Hair follicle dermal papilla cell (primary cell): ENCODE measurements around the gene PDE6G. TPM values are rescaled to one million over a fixed set of nuclear protein-coding genes. Genes with fewer than 3 reads are reported as not detected.

Source experiments
- small RNA-seq: library from RNA; depleted of rRNA; stranded (forward); fragments of <200 nt; gene quantifications from one replicate; pipeline ENCODE3, GENCODE V24; 2012
- total RNA-seq: library from RNA; depleted of rRNA; stranded (reverse); fragments of >200 nt; gene quantifications from 2 replicates; pipeline ENCODE4 v1.2.3, GENCODE V29; 2012

Gene PDE6G
- not detected in 2 replicates for total RNA-seq

DNA sequence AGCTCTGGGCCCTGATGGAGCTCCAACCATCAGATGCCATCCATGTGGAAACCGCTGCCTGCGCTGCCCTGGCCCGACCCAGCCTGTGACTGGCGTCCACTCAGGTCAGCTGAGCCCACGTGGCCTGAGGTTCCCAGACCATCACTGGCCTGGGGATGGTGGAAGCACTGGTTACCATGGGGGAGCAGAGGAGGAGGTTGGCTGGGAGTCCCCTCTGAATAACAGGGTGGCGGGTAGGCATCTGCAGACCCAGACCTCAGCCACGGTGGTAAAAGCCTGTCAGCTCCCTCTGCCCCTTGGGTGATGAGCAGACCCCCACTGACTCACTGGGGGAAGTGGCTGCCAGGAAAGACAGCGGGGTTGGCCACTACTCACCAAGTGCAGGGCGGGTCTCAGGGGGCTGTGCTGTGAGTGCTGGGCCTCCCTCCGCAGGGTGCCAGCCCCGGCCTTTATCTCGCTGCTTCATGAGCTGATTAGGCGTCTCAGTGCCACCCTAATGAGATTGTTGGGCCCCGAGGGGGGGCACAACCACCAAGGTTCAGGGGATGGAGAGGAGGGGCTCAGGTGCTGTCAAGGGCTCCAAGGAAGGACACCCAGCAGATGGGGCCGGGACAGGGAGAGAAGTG lies at the start of gene PDE6G:
TSS of gene PDE6G (minus strand) at position 425 of the 626 bp plus-strand sequence. CDS start 3,237 bp downstream, outside the sequence.

DNA sequence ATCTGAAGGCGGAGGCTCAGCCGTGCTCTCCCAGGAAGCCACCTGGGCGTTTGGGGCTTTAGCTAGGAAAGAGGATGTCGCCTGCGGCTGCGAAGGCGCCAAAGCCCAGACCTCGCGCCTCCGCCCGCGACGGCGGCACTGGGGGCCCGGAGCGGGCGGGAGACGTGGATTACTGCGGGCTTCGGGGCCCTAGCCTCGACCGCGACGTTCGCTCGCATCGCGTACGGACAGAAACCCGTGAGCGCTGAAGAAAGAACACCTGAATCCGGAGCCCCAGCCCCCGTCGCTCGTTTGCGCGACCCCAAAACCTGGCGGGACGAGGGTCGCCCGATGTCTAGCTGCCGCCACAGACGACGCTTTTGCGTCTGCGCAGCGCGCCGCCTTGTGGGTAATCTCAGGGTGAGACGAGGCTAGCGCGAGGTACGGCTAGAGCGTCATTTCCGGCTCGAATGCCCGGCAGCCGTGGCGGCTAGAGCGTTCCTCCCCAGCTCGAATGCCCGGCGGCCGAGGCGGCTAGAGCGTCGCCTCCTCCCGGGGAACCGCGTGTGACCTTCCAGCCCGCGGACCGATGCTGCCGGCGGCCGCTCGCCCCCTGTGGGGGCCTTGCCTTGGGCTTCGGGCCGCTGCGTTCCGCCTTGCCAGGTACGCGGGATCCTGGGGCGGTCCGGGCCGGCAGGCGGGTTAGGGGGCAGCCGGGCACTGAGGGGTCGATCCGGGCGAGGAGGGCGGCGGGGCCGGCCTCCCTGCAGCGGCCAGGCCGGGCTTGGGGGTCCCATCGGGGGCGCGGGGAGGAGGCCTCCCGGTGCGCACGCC lies 46.8 kb upstream of the PDE6G start, which contains the start of gene MRPL12:
TSS of gene MRPL12 (plus strand) at position 434 of the 813 bp plus-strand sequence. CDS start at position 569, 135 bp downstream.

DNA sequence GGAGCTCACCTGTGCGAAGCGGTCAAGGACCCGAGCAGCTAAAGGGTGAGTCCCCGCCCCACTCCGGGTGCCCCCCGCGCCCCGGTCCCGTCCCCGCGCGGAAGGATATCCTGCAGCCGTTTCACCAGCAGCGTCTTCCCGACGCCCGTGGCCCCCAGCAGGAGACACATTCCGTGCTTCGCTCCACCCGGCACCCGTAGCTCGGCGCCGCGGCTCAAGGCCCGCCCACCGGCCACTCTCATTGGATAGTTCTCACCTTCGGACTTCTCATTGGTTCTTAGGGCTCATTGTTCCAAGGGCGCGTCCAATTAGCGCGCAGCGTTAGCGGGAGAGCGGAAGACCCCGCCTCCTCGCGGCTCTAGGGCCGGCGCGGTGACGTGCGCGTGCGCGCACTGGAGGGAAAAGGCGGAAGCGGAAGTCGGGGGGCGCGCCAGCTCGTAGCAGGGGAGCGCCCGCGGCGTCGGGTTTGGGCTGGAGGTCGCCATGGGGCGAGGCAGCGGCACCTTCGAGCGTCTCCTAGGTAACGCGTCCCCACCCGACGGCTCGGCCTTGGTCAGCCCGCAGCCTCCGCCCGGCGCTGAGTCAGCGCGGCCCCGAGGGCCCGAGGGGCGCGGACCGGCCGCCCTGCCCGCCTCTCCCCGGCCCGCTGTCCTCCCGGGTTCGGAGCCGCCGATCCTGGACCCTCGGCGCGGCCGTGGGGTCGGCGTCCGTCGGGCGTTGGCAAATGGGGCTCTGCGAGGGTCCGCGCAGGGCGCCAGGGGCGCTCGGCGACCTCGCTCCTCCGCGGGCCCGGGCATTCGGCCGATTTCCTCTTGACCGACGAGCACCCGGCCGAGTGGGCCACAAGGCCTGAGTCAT lies 27.5 kb upstream of the PDE6G start, which contains the start of the genes ARL16 and HGS:
TSS of gene ARL16 (minus strand) at position 214 of the 858 bp plus-strand sequence. CDS start at position 170, 44 bp downstream.
TSS of gene HGS (plus strand) at position 428 of the 858 bp plus-strand sequence. CDS start at position 484, 56 bp downstream.

DNA sequence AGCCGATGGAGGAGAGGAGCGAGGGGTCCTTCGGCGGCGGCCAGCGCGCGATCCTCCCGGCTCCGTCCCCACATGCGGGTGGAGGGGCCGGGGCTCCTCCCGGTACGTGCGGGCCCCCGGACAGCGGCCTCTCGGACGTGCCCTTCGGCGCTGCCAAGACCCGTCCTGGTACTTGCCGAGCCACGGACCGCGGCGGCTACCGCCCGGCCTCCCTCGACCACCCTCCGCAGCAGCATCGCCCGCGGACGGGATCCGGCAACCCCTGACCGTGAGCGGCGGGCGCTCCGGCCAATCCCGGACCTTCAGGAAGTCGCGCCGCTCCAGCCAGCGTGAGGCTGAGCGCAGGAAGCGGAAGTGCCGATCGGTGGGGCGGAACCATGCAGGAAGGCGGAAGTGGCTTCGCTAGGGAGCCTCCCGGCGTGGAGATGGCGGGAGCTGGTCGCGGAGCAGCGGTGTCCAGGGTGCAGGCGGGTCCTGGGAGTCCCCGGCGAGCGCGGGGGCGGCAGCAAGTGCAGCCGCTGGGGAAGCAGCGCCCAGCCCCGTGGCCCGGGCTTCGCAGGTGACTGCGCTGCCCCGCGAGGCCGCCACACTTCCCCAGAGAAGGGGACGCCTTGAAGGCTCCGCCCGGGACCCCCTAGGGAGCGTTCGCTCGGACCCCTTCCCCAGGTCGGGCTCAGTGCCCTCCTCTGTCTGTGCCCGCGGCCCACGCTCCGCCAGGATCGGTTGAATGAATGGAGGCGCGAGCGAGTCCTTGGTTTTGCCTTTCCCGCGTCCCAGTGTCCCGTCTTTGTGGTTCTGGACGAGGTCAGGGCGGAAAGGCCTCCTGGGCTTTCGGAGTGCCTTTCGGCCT lies 10.2 kb upstream of the PDE6G start, which contains the start of the genes CCDC137 and OXLD1:
TSS of gene CCDC137 (plus strand) at position 396 of the 850 bp plus-strand sequence. CDS start at position 426, 30 bp downstream.
TSS of gene OXLD1 (minus strand) at position 264 of the 850 bp plus-strand sequence. CDS start at position 236, 28 bp downstream.

DNA sequence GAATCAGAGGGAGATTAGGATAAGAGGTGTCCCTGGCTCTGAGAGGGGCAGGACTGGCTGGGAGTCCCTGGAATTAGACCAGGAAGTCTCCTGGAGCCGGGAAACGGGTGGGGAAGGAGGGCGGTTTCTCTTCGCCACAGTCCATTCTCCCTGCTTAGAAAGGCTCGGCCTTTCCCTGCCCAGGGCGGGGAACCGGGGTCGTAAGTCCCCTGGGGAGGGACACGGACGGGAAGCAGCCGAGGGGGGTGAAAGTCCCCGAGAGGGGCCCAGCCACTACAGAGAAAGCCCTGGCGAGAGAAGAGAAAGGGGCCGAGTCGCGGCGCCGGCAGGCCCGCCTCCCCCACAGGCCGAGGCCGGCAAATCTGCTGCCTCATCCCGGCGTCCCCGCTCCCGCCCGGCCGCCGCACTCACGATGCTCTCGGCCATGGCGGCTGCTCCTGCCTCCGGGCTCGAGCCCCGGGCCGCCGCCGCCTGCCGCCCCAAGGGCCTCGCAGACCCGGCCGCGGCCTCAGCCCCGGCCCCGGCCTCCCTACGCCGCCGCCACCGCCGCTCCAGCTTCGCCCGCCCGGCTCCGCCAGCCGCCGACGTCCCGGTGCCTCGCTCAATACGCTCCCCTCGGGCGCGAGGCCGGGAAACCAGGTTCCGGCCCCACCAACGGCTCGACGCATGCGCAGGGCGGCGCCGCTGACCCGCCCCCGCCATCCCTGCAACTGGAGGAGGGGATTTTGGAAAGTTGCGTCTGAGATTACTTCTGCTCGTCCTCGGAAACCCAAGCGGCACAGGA lies 19.6 kb downstream of the PDE6G start, which contains the start of the genes NPLOC4 and TSPAN10:
TSS of gene NPLOC4 (minus strand) at position 608 of the 784 bp plus-strand sequence. CDS start at position 426, 182 bp downstream.
TSS of gene TSPAN10 (plus strand) at position 692 of the 784 bp plus-strand sequence. CDS start 5,217 bp downstream, outside the sequence.

Small RNA genes lying within 50 kb of the gene (small RNA-seq; reads per million reads assigned to genes)
- 2.1 reads per million, percentile 48 among the genes with 10 or more reads in this experiment for gene MIR6786

Other genes starting within 250 kb of the PDE6G start
- gene ACTG1, start 143.7 kb downstream of the PDE6G start, total RNA-seq = 20,946 and 30,159 TPM in 2 replicates
- 8.9 and 10.0 TPM in 2 replicates for gene FSCN2, start 128.2 kb downstream of the PDE6G start, total RNA-seq
- gene FAAP100, start 104.2 kb downstream of the PDE6G start, total RNA-seq = 37.2 and 45.6 TPM in 2 replicates
- 80.4 and 97.5 TPM in 2 replicates for gene NPLOC4, start 19.4 kb downstream of the PDE6G start, total RNA-seq
- 1.9 TPM in 2 replicates for gene TSPAN10, start 19.3 kb downstream of the PDE6G start, total RNA-seq
- gene OXLD1, start 10.1 kb upstream of the PDE6G start, total RNA-seq = 19.8 and 25.6 TPM in 2 replicates
- gene CCDC137, start 10.2 kb upstream of the PDE6G start, total RNA-seq = 4.9 and 6.8 TPM in 2 replicates
- gene ARL16, start 27.3 kb upstream of the PDE6G start, total RNA-seq = 28.9 and 35.6 TPM in 2 replicates
- gene HGS, start 27.5 kb upstream of the PDE6G start, total RNA-seq = 107 and 114 TPM in 2 replicates
- 10.1 and 12.3 TPM in 2 replicates for gene MRPL12, start 46.8 kb upstream of the PDE6G start, total RNA-seq
- gene SLC25A10, start 55.7 kb upstream of the PDE6G start, total RNA-seq = 5.6 and 9.4 TPM in 2 replicates
- not detected in 2 replicates for gene GCGR, start 147.6 kb upstream of the PDE6G start, total RNA-seq
- 88.6 and 90.3 TPM in 2 replicates for gene MCRIP1, start 176.7 kb upstream of the PDE6G start, total RNA-seq
- gene PPP1R27, start 178.5 kb upstream of the PDE6G start, total RNA-seq = not detected in 2 replicates
- gene P4HB, start 204.0 kb upstream of the PDE6G start, total RNA-seq = 1,150 and 1,536 TPM in 2 replicates
- 181 and 187 TPM in 2 replicates for gene ARHGDIA, start 214.8 kb upstream of the PDE6G start, total RNA-seq
- 54.5 and 57.2 TPM in 2 replicates for gene ALYREF, start 235.0 kb upstream of the PDE6G start, total RNA-seq
- 67.8 and 93.4 TPM in 2 replicates for gene ANAPC11, start 235.2 kb upstream of the PDE6G start, total RNA-seq
- 0.49 and 1.3 TPM in 2 replicates for gene NPB, start 245.7 kb upstream of the PDE6G start, total RNA-seq